ENCODE results near the gene PCSK6.

The PCSK6 gene

GRCh38 chr15:101349047-101349951 lies 140.2 kb downstream of the PCSK6 start:
- Histone ChIP-seq H2AFZ (ENCODE audit: low read depth, low read length, severe bottlenecking) (no peak overlapping the region), H3K27ac (ENCODE audit: low read depth, low read length) (no peak overlapping the region)

GRCh38 chr15:101348643-101349042 lies 140.9 kb downstream of the PCSK6 start:
- H3K9me3 ChIP-seq (ENCODE audit: insufficient read depth, low read length), result no peaks in the 10 kb centered on the region
- H3K9ac ChIP-seq (ENCODE audit: low read length), result no peak overlapping the region
- H3K27me3 ChIP-seq (ENCODE audit: low read length), result no peaks in the 10 kb centered on the region; the same call in 1 of the 2 replicates
- no peaks in the 10 kb centered on the region for H3K36me3 ChIP-seq (ENCODE audit: low read length)
- H3K4me2 ChIP-seq (ENCODE audit: low read depth, low read length, poor library complexity, severe bottlenecking), result no peak overlapping the region
- TF ChIP-seq CTCF (IDR thresholded peaks at IDR 0.05; ENCODE audit: insufficient read depth, low read length, poor library complexity, severe bottlenecking) (no peak), EZH2phosphoT487 (conservative IDR thresholded peaks at IDR 0.05; ENCODE audit: low read length) (no peak)
- H2AFZ ChIP-seq (ENCODE audit: low read depth, low read length, severe bottlenecking), result no peak overlapping the region
- H3K27ac ChIP-seq (ENCODE audit: low read depth, low read length), result no peak overlapping the region
- H4K20me1 ChIP-seq (ENCODE audit: low read depth, low read length), result no peaks in the 10 kb centered on the region
- H3K9me2 ChIP-seq (replicated peaks; ENCODE audit: insufficient read depth, low read length), result no peaks in the 10 kb centered on the region
- no peaks in the 10 kb centered on the region for H3K79me2 ChIP-seq (ENCODE audit: insufficient read depth, low read length)
- no peak overlapping the region for H3K4me3 ChIP-seq (ENCODE audit: insufficient read depth, low read length, poor library complexity, severe bottlenecking)
- no peaks in the 10 kb centered on the region for H3F3A ChIP-seq (ENCODE audit: insufficient read depth)

More at GRCh38 chr15:101349047-101349951, 140.2 kb downstream of the PCSK6 start:
- H3K9me3 ChIP-seq (ENCODE audit: insufficient read depth, low read length), result no peaks in the 10 kb centered on the region
- no peaks in the 10 kb centered on the region for H3K36me3 ChIP-seq (ENCODE audit: low read length)
- H3K79me2 ChIP-seq (ENCODE audit: insufficient read depth, low read length), result no peaks in the 10 kb centered on the region
- H3K4me3 ChIP-seq (ENCODE audit: insufficient read depth, low read length, poor library complexity, severe bottlenecking), result no peak overlapping the region
- no peak overlapping the region for H3K4me2 ChIP-seq (ENCODE audit: low read depth, low read length, poor library complexity, severe bottlenecking)
- H3F3A ChIP-seq (ENCODE audit: insufficient read depth), result no peaks in the 10 kb centered on the region
- no peak overlapping the region for H3K9ac ChIP-seq (ENCODE audit: low read length)
- H4K20me1 ChIP-seq (ENCODE audit: low read depth, low read length), result no peaks in the 10 kb centered on the region
- no peaks in the 10 kb centered on the region for H3K9me2 ChIP-seq (replicated peaks; ENCODE audit: insufficient read depth, low read length)
- no peaks in the 10 kb centered on the region; the same call in 1 of the 2 replicates for H3K27me3 ChIP-seq (ENCODE audit: low read length)
- TF ChIP-seq EZH2phosphoT487 (conservative IDR thresholded peaks at IDR 0.05; ENCODE audit: low read length) (no peak), CTCF (IDR thresholded peaks at IDR 0.05; ENCODE audit: insufficient read depth, low read length, poor library complexity, severe bottlenecking) (no peak)

- H3K27ac ChIP-seq (ENCODE audit: low read depth, low read length), result no peak overlapping the region
- no peak overlapping the region for H3K4me2 ChIP-seq (ENCODE audit: low read depth, low read length, poor library complexity, severe bottlenecking)
- no peaks in the 10 kb centered on the region for H3K9me3 ChIP-seq (ENCODE audit: insufficient read depth, low read length)
- H2AFZ ChIP-seq (ENCODE audit: low read depth, low read length, severe bottlenecking), result no peak overlapping the region
- H3K4me3 ChIP-seq (ENCODE audit: insufficient read depth, low read length, poor library complexity, severe bottlenecking), result no peak overlapping the region
- TF ChIP-seq EZH2phosphoT487 (conservative IDR thresholded peaks at IDR 0.05; ENCODE audit: low read length), result no peak
- no peak for TF ChIP-seq CTCF (IDR thresholded peaks at IDR 0.05; ENCODE audit: insufficient read depth, low read length, poor library complexity, severe bottlenecking)
- no peaks in the 10 kb centered on the region for H3K79me2 ChIP-seq (ENCODE audit: insufficient read depth, low read length)
- no peaks in the 10 kb centered on the region for H3F3A ChIP-seq (ENCODE audit: insufficient read depth)
- H3K27me3 ChIP-seq (ENCODE audit: low read length), result no peaks in the 10 kb centered on the region; the same call in 1 of the 2 replicates
- H3K36me3 ChIP-seq (ENCODE audit: low read length), result no peaks in the 10 kb centered on the region
- no peak overlapping the region for H3K9ac ChIP-seq (ENCODE audit: low read length)
- no peaks in the 10 kb centered on the region for H4K20me1 ChIP-seq (ENCODE audit: low read depth, low read length)
- no peaks in the 10 kb centered on the region for H3K9me2 ChIP-seq (replicated peaks; ENCODE audit: insufficient read depth, low read length)
Measured at GRCh38 chr15:101348015-101348414, 141.5 kb downstream of the PCSK6 start.
